Measurements from ENCODE around the gene TNKS2. TPM values are rescaled to one million over a fixed set of nuclear protein-coding genes. Genes with fewer than 3 reads are reported as not detected.

TNKS2 gene
- total RNA-seq, 1 experiment from 2014 or later = 48.3 TPM

GRCh38 chr10:91910467-91910866 is 112.2 kb downstream of the TNKS2 start:
- H3K36me3 Mint-ChIP-seq (ENCODE audit: insufficient read depth, unreplicated experiment) = no peaks in the 10 kb centered on the region
- ChIA-PET POLR2A (interaction anchor here (1.0 to 1.3 kb wide), 3 partner anchors 13 to 111 kb away, joined by 3 to 6 read pairs (median 4); partner anchors contain the start of gene BTAF1), CTCF (interaction anchor here (0.6 to 0.8 kb wide), 3 partner anchors 27 to 646 kb away, joined by 3 to 4 read pairs (median 4); no protein-coding TSS in a partner anchor)
- no TSS peak for BruUV-seq (replicated peaks)
- peaks cover 6% of the 10 kb centered on the region for H3K4me1 Mint-ChIP-seq (ENCODE audit: insufficient read depth, unreplicated experiment)
- no peaks in the 10 kb centered on the region for H3K9me3 Mint-ChIP-seq (ENCODE audit: unreplicated experiment)
- H3K27me3 Mint-ChIP-seq (ENCODE audit: insufficient read depth, unreplicated experiment) = peaks cover 24% of the 10 kb centered on the region
- DNase-seq (ENCODE audit: unreplicated experiment) = no peak
- intact Hi-C loops (cut with micrococcal nuclease) = loop anchor here (5.0 to 10.0 kb wide), 3 partner anchors 416 to 903 kb away; no protein-coding TSS in a partner anchor
- no peak overlapping the region for H3K4me3 Mint-ChIP-seq (ENCODE audit: unreplicated experiment)
- no peak overlapping the region for H3K27ac Mint-ChIP-seq (ENCODE audit: low read depth, unreplicated experiment)
- no peak for TF ChIP-seq CTCF (IDR thresholded peaks at IDR 0.05; ENCODE audit: unreplicated experiment)

Other genes with a start within 250 kb of the TNKS2 start
- gene PPP1R3C, start 165.4 kb upstream of the TNKS2 start, total RNA-seq (2022) = 0.30 and 0.47 TPM in 2 replicates
- 0.86 and 1.1 TPM in 2 replicates for gene FGFBP3, start 111.1 kb downstream of the TNKS2 start, total RNA-seq (2022)
- gene BTAF1, start 125.3 kb downstream of the TNKS2 start, total RNA-seq (2022) = 35.5 and 37.0 TPM in 2 replicates